Astrocyte (in vitro differentiated cells and primary cell): ENCODE data around the gene PCDHB11.
"Not testable (repeated sequence)": the region's sequence is repeated elsewhere in the genome, so short reads cannot be mapped to it uniquely, and the experiment has no call there.

Source experiments
- EZH2 ChIP-seq: IDR thresholded peaks from 2 replicates; pipeline ENCODE4 v1.6.1; 2012; ENCODE audit warnings: mild to moderate bottlenecking, low read length, inconsistent platforms; ENCODE audit not compliant: insufficient read depth
- TF ChIP-seq, protein P1 (sequence below): IDR thresholded peaks from 2 replicates; pipeline ENCODE4 v1.5.1; 2011; ENCODE audit warnings: low read depth, mild to moderate bottlenecking, inconsistent platforms, low read length, moderate library complexity; ENCODE audit not compliant: insufficient read depth

DNA sequence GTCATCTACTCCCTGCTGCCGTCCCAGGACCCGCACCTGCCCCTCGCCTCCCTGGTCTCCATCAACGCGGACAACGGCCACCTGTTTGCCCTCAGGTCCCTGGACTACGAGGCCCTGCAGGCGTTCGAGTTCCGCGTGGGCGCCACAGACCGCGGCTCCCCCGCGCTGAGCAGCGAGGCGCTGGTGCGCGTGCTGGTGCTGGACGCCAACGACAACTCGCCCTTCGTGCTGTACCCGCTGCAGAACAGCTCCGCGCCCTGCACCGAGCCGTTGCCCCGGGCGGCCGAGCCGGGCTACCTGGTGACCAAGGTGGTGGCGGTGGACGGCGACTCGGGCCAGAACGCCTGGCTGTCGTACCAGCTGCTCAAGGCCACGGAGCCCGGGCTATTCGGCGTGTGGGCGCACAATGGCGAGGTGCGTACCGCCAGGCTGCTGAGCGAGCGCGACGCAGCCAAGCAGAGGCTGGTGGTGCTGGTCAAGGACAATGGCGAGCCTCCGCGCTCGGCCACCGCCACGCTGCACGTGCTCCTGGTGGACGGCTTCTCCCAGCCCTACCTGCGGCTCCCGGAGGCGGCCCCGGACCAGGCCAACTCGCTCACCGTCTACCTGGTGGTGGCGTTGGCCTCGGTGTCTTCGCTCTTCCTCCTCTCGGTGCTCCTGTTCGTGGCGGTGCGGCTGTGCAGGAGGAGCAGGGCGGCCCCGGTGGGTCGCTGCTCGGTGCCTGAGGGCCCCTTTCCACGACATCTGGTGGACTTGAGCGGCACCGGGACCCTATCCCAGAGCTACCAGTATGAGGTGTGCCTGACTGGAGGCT lies 24.9 kb upstream of the PCDHB11 start:
- TF ChIP-seq, protein P1, sequence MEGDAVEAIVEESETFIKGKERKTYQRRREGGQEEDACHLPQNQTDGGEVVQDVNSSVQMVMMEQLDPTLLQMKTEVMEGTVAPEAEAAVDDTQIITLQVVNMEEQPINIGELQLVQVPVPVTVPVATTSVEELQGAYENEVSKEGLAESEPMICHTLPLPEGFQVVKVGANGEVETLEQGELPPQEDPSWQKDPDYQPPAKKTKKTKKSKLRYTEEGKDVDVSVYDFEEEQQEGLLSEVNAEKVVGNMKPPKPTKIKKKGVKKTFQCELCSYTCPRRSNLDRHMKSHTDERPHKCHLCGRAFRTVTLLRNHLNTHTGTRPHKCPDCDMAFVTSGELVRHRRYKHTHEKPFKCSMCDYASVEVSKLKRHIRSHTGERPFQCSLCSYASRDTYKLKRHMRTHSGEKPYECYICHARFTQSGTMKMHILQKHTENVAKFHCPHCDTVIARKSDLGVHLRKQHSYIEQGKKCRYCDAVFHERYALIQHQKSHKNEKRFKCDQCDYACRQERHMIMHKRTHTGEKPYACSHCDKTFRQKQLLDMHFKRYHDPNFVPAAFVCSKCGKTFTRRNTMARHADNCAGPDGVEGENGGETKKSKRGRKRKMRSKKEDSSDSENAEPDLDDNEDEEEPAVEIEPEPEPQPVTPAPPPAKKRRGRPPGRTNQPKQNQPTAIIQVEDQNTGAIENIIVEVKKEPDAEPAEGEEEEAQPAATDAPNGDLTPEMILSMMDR: not testable (repeated sequence)
- TF ChIP-seq EZH2: not testable (repeated sequence)
